ENCODE data around the gene LAMB1.
"Not testable (repeated sequence)": the region's sequence is repeated elsewhere in the genome, so short reads cannot be mapped to it uniquely, and the experiment has no call there.

DNA sequence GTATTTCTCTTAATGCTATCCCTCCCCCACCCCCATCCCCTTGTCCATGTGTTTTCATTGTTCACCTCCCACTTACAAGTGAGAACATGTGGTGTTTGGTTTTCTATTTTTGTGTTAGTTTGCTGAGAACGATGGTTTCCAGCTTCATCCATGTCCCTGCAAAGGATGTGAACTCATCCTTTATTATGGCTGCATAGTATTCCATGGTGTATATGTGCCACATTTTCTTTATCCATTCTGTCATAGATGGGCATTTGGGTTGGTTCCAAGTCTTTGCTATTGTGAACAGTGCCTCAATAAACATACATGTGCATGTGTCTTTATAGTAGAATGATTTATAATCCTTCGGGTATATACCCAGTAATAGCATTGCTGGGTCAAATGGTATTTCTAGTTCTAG is 81.1 kb downstream of the LAMB1 start:
- not testable (repeated sequence) for TF ChIP-seq POLR2A (IDR thresholded peaks at IDR 0.05; ENCODE audit: low read length); GATA1 (IDR thresholded peaks at IDR 0.05; ENCODE audit: low read depth, low read length)

Measured in erythroblast (primary cell).